NCI-H2029 treated with DMSO at 0.1 percent for 48 hours (cell line): Measurements from ENCODE around the gene CCSAP.
A peak's percentile ranks its signal among the peaks of the same experiment; 100 is the strongest.

Experiments used
- DNase-seq: peaks from one replicate; lab custom pipeline; 2025; lab: John Stamatoyannopoulos, UW

Gene CCSAP

DNA sequence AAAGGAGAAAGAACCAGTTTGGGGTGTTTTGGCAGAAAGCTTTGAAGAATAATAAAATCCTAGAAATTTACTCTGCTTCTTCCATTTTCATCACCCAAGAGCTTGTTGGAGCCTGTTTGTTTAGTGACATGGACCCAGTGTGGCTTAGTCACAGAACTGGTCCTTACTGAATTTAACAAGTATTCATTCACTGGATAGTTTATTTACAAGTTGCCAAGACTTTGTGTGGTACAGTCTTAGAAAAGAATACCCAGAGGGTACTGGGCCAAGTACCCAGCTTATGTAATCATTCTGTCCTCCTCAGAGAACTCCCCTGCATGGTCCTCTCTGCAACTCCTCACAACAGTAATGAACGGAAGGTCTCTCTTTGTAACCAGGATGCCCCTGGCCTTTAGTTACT is 55.6 kb downstream of the CCSAP start:
- no peak for DNase-seq

DNA sequence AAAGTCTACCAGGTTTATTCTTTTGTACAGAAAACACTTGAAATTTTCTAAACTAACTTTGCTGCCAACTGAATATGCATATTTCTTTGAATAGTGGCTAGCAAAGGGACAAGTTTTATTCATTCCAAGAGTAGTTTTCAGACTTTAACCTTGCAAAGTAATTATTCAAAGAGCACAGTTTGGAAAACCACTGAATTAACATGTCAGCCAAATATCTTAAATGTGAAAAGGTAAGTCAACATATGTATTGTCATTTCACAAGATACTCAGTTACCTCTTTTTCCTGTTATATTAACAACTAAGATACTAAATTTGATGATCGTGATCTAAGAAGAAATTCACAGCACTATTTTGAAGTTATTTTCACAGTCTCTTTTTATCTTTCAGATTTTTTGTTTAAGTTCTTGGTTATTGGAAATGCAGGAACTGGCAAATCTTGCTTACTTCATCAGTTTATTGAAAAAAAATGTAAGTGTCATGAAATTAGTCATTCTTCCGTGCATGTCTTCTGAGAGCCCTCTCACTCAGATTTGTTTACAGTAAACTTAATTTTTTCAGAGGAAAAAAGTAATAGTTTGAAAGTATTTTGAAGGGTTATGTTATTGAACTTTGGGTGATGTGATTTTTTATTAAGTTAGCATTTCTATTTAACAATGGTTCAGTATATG is 56.6 kb downstream of the CCSAP start:
- DNase-seq, result no peak

GRCh38 chr1:229285440-229285839 is 57.4 kb downstream of the CCSAP start:
- DNase-seq, result no peak

GRCh38 chr1:229284887-229285286 is 58.0 kb downstream of the CCSAP start:
- DNase-seq, result no peak

- no peak for DNase-seq
These were observed 59.6 kb downstream of the CCSAP start for GRCh38 chr1:229283183-229283611.

DNA sequence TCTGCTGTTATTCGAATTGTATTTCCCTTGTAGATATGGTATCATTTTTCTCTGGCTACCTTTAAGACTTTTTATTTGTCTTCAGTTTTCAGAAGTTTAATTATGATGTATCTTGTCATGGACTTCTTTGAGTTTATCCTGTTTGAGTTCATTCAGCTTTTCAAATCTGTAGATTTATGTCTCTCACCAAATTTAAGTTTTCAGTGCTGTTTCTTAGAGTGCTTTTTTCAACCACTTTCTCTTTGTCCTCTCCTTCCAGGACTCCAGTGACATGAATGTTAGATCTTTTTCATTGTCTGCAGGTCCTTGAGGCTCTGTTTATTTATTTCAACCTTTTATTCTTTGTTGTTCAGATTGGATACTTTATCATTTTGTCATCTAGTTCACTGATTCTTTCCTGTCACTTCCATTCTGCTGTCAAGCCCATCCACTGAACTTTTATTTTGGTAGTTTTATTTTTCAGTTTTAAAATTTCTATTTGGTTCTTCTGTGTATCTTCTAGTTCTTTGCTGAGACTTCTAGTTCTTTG is 60.5 kb downstream of the CCSAP start:
- DNase-seq, result no peak

DNA sequence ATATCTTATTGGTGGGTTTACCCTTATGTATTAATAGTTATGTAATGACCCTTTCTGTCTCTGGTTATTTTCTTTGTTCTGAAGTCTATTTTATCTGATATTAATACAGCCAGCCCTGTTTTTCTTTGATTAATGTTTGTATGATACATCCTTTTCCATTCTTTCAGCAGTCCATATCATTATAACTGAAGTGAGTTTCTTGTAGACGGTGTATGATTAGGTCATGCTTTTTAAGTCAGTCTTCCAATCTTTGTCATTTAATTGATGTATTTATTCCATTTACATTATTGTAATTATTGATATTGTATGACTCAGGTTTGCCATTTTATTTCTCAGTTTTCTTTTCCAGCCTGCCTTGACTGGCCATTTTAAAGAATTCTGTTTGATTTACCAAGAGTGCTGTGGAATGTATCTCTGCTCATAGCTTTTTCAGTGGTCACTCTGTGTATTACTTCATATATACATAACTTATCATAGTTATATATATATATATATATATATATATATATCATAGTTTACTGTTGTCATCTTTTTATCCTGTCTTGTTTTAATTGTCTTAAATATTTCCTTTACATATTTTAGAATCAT is 61.4 kb downstream of the CCSAP start:
- no peak for DNase-seq

- DNase-seq, result no peak
These were observed 61.9 kb downstream of the CCSAP start for GRCh38 chr1:229280921-229281320.

DNA sequence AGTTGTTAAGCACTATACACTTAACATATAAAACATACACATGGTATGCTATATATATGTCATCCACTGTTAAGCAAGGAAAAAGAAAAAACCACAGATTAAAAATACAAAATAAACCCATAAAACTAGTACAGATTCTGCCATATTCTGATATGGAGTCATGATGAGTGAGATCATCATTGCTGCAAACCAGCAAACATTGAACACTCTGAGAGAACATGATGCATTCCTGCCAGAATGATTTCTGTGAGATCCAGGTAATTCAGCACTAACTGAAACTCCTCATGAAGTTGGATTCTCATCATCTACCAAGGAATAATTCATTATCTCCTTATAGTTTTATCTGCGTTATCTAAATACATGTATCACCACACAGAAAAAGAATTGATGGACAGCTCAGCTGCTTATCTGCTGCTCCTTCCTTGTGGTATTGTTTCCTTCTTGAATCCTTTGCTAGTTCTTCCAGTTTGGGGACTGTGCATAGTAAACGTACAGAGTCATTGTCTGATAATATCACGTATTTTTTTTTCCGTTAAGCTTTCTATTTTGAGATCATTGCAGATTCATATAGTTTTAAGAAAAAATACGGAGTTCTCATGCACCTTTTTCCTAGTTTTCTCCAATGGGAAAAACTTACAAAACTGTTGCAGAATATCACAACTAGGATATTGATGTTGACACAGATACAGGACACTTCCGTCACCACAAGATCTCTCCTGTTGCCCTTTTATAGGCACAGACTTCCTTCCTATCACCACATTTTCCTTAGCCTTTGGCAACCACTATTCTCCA is 62.6 kb downstream of the CCSAP start:
- DNase-seq, result no peak

GRCh38 chr1:229279242-229279641 is 63.6 kb downstream of the CCSAP start:
- DNase-seq, result no peak

GRCh38 chr1:229278120-229278741 is 64.6 kb downstream of the CCSAP start:
- no peak for DNase-seq

GRCh38 chr1:229275005-229275404 is 67.8 kb downstream of the CCSAP start:
- DNase-seq, result no peak

DNA sequence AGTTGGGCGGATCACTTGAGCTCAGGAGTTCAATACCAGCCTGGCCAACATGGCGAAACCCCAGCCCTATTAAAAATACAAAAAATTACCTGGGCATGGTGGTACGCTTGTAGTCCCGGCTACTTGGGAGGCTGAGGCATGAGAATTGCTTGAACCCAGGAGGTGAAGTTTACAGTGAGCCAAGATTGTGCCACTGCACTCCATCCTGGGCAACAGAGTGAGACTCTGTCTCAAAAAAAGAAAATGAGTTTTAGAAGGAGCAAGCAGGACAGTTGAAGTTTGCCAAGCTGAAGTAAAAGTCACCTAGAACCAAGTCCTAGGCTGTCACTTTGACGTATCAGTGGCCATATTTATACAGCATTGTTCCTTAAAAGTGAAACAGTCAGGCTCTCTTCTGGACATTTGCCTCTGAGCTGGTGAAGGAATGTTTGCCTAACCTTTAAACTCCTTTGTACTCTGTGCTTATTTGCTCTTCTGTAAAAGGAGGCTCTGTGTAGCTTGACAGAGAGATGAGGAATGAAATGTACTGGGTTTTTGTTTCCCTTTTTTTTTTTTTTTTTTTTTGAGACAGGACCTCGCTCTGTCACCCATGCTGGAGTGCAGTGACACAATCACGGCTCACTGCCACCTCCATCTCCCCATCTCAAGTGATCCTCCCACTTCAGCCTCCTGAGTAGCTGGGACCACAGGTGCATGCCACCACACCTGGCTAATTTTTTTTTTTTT is 69.2 kb downstream of the CCSAP start:
- peak; percentile 16 for DNase-seq

GRCh38 chr1:229272164-229273158 is 70.4 kb downstream of the CCSAP start:
- DNase-seq, result no peak

DNA sequence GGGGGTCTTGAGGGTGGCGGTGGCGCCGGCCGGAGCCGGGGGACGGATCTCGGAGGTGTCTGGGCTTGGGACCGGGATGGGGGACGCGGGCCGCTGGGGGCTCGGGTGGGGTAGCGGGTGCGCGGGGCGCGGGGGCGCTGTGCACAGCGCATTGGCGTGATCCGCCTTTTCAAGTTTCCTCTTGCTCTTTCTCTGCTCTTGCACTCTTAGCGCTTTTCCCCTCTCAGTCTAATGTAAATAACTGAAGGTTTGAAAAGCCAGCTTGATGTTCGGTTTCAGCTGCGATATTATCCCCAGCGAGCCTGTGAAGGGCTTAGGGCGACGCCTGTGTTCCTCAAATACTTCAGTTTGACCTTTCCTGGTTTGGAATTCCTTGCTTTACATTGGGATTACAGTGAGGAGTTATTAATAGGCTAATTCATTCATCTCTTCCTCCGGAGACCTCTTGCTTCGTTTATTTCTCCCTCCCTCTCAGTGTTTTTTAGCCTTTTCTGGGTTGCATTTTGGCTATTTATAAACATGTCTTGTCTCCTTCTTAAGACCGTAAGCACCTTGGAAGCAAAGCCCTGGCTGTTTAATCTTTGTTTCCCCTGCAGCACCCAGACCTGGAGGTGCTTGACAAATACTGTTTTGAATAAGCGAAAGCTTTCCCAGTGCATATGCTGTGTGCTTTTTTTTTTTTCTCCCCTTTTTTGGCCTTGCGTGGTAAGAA is 71.2 kb downstream of the CCSAP start:
- DNase-seq, result peak; percentile 9
